ENCODE measurements around the gene CYFIP1. TPM values are rescaled to one million over a fixed set of nuclear protein-coding genes. Genes with fewer than 3 reads are reported as not detected.

Gene CYFIP1
- total RNA-seq, 4 donors from 2014 or later = 88.0 to 92.5 (median 90.1) TPM

- 89 to 94% methylated on average over 12 to 13 of the region's 13 CpGs for WGBS, 2 donors
- intact Hi-C loops (cut with DNase I) = no loop called here
Observed at GRCh38 chr15:22913646-22914380, 66.4 kb downstream of the CYFIP1 start.

GRCh38 chr15:22912256-22912655 is 67.9 kb downstream of the CYFIP1 start:
- TF ChIP-seq CTCF (IDR thresholded peaks at IDR 0.05) (no peak), POLR2A (IDR thresholded peaks at IDR 0.05) (no peak)
- 89 to 95% methylated on average over 12 of the region's 12 CpGs for WGBS, 2 donors
- Histone ChIP-seq H3K4me3 (no peak overlapping the region), H3K9me3 (no peaks in the 10 kb centered on the region), H3K4me1 (no peaks in the 10 kb centered on the region), H3K36me3 (peaks cover 8 to 98% (median 55%) of the 10 kb centered on the region in 3 donors), H3K27ac (no peak overlapping the region), H3K27me3 (no peaks in the 10 kb centered on the region)
- no peak for DNase-seq
- intact Hi-C loops (cut with DNase I) = no loop called here

More at GRCh38 chr15:22913646-22914380, 66.4 kb downstream of the CYFIP1 start:
- Histone ChIP-seq H3K9me3 (no peaks in the 10 kb centered on the region), H3K4me3 (no peak overlapping the region), H3K4me1 (no peaks in the 10 kb centered on the region), H3K27ac (no peak overlapping the region), H3K36me3 (peaks cover 8 to 98% (median 52%) of the 10 kb centered on the region in 3 donors), H3K27me3 (no peaks in the 10 kb centered on the region)
- no peak for TF ChIP-seq POLR2A (IDR thresholded peaks at IDR 0.05)
- no peak for TF ChIP-seq CTCF (IDR thresholded peaks at IDR 0.05)
- DNase-seq = no peak

- intact Hi-C loops (cut with DNase I) = no loop called here
- Histone ChIP-seq H3K4me1 (no peaks in the 10 kb centered on the region), H3K36me3 (peaks cover 4 to 98% (median 55%) of the 10 kb centered on the region in 3 donors), H3K27ac (no peak overlapping the region), H3K4me3 (no peak overlapping the region), H3K9me3 (no peaks in the 10 kb centered on the region), H3K27me3 (no peaks in the 10 kb centered on the region)
- DNase-seq = no peak
- TF ChIP-seq POLR2A (IDR thresholded peaks at IDR 0.05) = no peak
- TF ChIP-seq CTCF (IDR thresholded peaks at IDR 0.05) = no peak
- 79 to 86% methylated on average over 6 to 8 of the region's 8 CpGs for WGBS, 2 donors
Observed at GRCh38 chr15:22911306-22911705, 68.9 kb downstream of the CYFIP1 start.

- intact Hi-C loops (cut with DNase I) = no loop called here
- Histone ChIP-seq H3K36me3 (peaks cover 2 to 91% (median 44%) of the 10 kb centered on the region in 3 donors), H3K27me3 (no peaks in the 10 kb centered on the region), H3K4me3 (no peak overlapping the region), H3K9me3 (no peaks in the 10 kb centered on the region), H3K27ac (no peak overlapping the region), H3K4me1 (no peaks in the 10 kb centered on the region)
- TF ChIP-seq POLR2A (IDR thresholded peaks at IDR 0.05) (no peak), CTCF (IDR thresholded peaks at IDR 0.05) (no peak)
- no peak for DNase-seq
- 92 to 94% methylated on average over 9 of the region's 9 CpGs for WGBS, 2 donors
Observed at GRCh38 chr15:22908830-22909229, 71.3 kb downstream of the CYFIP1 start.

- H3K36me3 ChIP-seq = peaks cover 16 to 93% (median 48%) of the 10 kb centered on the region in 3 donors
- H3K27me3 ChIP-seq = no peaks in the 10 kb centered on the region
- TF ChIP-seq POLR2A (IDR thresholded peaks at IDR 0.05) (no peak), CTCF (IDR thresholded peaks at IDR 0.05) (no peak)
- no peak overlapping the region for H3K4me3 ChIP-seq
- H3K9me3 ChIP-seq = no peaks in the 10 kb centered on the region
- H3K4me1 ChIP-seq = no peaks in the 10 kb centered on the region
- intact Hi-C loops (cut with DNase I) = no loop called here
- no peak for DNase-seq
- WGBS, 2 donors = 93 to 95% methylated on average over 15 to 16 of the region's 16 CpGs
- no peak overlapping the region for H3K27ac ChIP-seq
Observed at GRCh38 chr15:22907161-22907950, 72.8 kb downstream of the CYFIP1 start.
